ENCODE results near the gene USP17L22.
"Not testable (repeated sequence)": the region's sequence is repeated elsewhere in the genome, so short reads cannot be mapped to it uniquely, and the experiment has no call there.

The USP17L22 gene, protein sequence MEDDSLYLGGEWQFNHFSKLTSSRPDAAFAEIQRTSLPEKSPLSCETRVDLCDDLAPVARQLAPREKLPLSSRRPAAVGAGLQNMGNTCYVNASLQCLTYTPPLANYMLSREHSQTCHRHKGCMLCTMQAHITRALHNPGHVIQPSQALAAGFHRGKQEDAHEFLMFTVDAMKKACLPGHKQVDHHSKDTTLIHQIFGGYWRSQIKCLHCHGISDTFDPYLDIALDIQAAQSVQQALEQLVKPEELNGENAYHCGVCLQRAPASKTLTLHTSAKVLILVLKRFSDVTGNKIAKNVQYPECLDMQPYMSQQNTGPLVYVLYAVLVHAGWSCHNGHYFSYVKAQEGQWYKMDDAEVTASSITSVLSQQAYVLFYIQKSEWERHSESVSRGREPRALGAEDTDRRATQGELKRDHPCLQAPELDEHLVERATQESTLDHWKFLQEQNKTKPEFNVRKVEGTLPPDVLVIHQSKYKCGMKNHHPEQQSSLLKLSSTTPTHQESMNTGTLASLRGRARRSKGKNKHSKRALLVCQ

DNA sequence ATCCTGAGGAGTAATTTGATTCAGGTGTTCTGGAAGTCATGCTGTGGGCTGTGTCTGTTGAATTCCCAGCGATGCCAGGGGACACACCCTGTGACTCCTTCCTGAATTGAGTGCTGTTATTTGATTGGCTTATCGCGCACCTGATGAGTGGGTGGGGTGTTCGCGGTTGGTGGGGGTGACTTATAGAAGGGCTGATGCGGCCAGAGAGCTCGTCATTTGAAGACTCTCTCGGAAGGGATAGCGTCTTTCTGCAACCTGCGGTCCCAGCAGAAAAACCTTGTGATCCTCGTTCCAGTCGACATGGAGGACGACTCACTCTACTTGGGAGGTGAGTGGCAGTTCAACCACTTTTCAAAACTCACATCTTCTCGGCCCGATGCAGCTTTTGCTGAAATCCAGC lies at the start of gene USP17L22:
TSS of gene USP17L22 (plus strand) at position 301 of the 400 bp plus-strand sequence. CDS start at position 301, 0 bp downstream.
- not testable (repeated sequence) for DNase-seq (ENCODE audit: low spot score)

DNA sequence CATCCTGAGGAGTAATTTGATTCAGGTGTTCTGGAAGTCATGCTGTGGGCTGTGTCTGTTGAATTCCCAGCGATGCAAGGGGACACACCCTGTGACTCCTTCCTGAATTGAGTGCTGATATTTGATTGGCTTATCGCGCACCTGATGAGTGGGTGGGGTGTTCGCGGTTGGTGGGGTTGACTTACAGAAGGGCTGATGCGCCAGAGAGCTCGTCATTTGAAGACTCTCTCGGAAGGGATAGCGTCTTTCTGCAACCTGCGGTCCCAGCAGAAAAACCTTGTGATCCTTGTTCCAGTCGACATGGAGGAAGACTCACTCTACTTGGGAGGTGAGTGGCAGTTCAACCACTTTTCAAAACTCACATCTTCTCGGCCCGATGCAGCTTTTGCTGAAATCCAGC lies 47.6 kb upstream of the USP17L22 start, which contains the start of gene USP17L12:
TSS of gene USP17L12 (plus strand) at position 301 of the 400 bp plus-strand sequence. CDS start at position 301, 0 bp downstream.
- DNase-seq (ENCODE audit: low spot score) = not testable (repeated sequence)

DNA sequence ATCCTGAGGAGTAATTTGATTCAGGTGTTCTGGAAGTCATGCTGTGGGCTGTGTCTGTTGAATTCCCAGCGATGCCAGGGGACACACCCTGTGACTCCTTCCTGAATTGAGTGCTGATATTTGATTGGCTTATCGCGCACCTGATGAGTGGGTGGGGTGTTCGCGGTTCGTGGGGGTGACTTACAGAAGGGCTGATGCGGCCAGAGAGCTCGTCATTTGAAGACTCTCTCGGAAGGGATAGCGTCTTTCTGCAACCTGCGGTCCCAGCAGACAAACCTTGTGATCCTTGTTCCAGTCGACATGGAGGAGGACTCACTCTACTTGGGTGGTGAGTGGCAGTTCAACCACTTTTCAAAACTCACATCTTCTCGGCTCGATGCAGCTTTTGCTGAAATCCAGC lies 42.8 kb upstream of the USP17L22 start, which contains the start of gene USP17L13:
TSS of gene USP17L13 (plus strand) at position 301 of the 400 bp plus-strand sequence. CDS start at position 301, 0 bp downstream.
- DNase-seq (ENCODE audit: low spot score) = not testable (repeated sequence)

DNA sequence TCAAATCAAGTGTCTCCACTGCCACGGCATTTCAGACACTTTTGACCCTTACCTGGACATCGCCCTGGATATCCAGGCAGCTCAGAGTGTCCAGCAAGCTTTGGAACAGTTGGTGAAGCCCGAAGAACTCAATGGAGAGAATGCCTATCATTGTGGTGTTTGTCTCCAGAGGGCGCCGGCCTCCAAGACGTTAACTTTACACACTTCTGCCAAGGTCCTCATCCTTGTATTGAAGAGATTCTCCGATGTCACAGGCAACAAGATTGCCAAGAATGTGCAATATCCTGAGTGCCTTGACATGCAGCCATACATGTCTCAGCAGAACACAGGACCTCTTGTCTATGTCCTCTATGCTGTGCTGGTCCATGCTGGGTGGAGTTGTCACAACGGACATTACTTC lies 37.2 kb upstream of the USP17L22 start:
- DNase-seq (ENCODE audit: low spot score) = not testable (repeated sequence)

DNA sequence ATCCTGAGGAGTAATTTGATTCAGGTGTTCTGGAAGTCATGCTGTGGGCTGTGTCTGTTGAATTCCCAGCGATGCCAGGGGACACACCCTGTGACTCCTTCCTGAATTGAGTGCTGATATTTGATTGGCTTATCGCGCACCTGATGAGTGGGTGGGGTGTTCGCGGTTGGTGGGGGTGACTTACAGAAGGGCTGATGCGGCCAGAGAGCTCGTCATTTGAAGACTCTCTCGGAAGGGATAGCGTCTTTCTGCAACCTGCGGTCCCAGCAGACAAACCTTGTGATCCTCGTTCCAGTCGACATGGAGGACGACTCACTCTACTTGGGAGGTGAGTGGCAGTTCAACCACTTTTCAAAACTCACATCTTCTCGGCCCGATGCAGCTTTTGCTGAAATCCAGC lies 33.3 kb upstream of the USP17L22 start, which contains the start of gene USP17L15:
TSS of gene USP17L15 (plus strand) at position 301 of the 400 bp plus-strand sequence. CDS start at position 301, 0 bp downstream.
- DNase-seq (ENCODE audit: low spot score) = not testable (repeated sequence)

DNA sequence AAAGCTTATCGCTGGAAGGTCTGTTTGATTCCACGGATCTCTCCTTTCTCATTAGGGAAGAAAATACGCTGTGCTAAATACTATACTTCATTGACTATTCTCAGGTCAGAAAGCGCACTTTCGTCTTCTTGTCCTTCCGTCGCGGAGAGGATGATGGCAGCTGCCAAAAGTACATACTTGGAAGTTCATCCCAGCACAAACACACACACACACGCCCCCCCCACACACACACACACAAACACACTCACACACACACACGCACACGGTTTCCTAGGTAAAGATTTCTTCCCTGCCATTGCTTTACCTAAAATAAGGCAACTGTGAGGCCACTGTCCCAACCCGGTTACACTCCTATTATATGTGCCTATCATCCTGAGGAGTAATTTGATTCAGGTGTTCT lies 29.0 kb upstream of the USP17L22 start:
- DNase-seq (ENCODE audit: low spot score) = not testable (repeated sequence)

DNA sequence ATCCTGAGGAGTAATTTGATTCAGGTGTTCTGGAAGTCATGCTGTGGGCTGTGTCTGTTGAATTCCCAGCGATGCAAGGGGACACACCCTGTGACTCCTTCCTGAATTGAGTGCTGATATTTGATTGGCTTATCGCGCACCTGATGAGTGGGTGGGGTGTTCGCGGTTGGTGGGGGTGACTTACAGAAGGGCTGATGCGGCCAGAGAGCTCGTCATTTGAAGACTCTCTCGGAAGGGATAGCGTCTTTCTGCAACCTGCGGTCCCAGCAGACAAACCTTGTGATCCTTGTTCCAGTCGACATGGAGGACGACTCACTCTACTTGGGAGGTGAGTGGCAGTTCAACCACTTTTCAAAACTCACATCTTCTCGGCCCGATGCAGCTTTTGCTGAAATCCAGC lies 23.8 kb upstream of the USP17L22 start, which contains the start of gene USP17L17:
TSS of gene USP17L17 (plus strand) at position 301 of the 400 bp plus-strand sequence. CDS start at position 301, 0 bp downstream.
- DNase-seq (ENCODE audit: low spot score) = not testable (repeated sequence)

DNA sequence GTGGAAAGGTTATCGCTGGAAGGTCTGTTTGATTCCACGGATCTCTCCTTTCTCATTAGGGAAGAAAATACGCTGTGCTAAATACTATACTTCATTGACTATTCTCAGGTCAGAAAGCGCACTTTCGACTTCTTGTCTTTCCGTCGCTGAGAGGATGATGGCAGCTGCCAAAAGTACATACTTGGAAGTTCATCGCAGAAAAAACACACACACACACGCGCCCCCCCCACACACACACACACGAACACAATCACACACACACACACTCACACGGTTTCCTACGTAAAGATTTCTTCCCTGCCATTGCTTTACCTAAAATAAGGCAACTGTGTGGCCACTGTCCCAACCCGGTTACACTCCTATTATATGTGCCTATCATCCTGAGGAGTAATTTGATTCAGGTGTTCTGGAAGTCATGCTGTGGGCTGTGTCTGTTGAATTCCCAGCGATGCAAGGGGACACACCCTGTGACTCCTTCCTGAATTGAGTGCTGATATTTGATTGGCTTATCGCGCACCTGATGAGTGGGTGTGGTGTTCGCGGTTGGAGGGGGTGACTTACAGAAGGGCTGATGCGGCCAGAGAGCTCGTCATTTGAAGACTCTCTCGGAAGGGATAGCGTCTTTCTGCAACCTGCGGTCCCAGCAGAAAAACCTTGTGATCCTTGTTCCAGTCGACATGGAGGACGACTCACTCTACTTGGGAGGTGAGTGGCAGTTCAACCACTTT lies 19.3 kb upstream of the USP17L22 start, which contains the start of gene USP17L18:
TSS of gene USP17L18 (plus strand) at position 678 of the 728 bp plus-strand sequence. CDS start at position 678, 0 bp downstream.
- not testable (repeated sequence) for DNase-seq (ENCODE audit: low spot score)

DNA sequence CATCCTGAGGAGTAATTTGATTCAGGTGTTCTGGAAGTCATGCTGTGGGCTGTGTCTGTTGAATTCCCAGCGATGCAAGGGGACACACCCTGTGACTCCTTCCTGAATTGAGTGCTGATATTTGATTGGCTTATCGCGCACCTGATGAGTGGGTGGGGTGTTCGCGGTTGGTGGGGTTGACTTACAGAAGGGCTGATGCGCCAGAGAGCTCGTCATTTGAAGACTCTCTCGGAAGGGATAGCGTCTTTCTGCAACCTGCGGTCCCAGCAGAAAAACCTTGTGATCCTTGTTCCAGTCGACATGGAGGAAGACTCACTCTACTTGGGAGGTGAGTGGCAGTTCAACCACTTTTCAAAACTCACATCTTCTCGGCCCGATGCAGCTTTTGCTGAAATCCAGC lies 14.3 kb upstream of the USP17L22 start, which contains the start of gene USP17L19:
TSS of gene USP17L19 (plus strand) at position 301 of the 400 bp plus-strand sequence. CDS start at position 301, 0 bp downstream.
- not testable (repeated sequence) for DNase-seq (ENCODE audit: low spot score)

DNA sequence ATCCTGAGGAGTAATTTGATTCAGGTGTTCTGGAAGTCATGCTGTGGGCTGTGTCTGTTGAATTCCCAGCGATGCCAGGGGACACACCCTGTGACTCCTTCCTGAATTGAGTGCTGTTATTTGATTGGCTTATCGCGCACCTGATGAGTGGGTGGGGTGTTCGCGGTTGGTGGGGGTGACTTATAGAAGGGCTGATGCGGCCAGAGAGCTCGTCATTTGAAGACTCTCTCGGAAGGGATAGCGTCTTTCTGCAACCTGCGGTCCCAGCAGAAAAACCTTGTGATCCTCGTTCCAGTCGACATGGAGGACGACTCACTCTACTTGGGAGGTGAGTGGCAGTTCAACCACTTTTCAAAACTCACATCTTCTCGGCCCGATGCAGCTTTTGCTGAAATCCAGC lies 9.6 kb upstream of the USP17L22 start, which contains the start of gene USP17L20:
TSS of gene USP17L20 (plus strand) at position 301 of the 400 bp plus-strand sequence. CDS start at position 301, 0 bp downstream.
- DNase-seq (ENCODE audit: low spot score) = not testable (repeated sequence)

DNA sequence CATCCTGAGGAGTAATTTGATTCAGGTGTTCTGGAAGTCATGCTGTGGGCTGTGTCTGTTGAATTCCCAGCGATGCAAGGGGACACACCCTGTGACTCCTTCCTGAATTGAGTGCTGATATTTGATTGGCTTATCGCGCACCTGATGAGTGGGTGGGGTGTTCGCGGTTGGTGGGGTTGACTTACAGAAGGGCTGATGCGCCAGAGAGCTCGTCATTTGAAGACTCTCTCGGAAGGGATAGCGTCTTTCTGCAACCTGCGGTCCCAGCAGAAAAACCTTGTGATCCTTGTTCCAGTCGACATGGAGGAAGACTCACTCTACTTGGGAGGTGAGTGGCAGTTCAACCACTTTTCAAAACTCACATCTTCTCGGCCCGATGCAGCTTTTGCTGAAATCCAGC lies 4.8 kb upstream of the USP17L22 start, which contains the start of gene USP17L21:
TSS of gene USP17L21 (plus strand) at position 301 of the 400 bp plus-strand sequence. CDS start at position 301, 0 bp downstream.
- DNase-seq (ENCODE audit: low spot score) = not testable (repeated sequence)

DNA sequence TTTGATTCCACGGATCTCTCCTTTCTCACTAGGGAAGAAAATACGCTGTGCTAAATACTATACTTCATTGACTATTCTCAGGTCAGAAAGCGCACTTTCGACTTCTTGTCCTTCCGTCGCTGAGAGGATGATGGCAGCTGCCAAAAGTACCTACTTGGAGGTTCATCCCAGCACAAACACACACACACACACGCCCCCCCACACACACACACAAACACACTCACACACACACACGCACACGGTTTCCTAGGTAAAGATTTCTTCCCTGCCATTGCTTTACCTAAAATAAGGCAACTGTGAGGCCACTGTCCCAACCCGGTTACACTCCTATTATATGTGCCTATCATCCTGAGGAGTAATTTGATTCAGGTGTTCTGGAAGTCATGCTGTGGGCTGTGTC lies 4.3 kb downstream of the USP17L22 start:
- not testable (repeated sequence) for DNase-seq (ENCODE audit: low spot score)
